Thyroid gland (tissue), 4 donors: Measurements from ENCODE around the gene ITGA8. TPM values are rescaled to one million over a fixed set of nuclear protein-coding genes. Genes with fewer than 3 reads are reported as not detected.

Source experiments
- DNase-seq, 2 donors: peaks; one replicate each; pipeline ENCODE4 v3.0.0-alpha.2; 2019
- H3K27ac ChIP-seq, 3 donors: fragments of 200-600 bp; sonication (generic); 1 replicate in 2 of 3; 2 replicates in 1 of 3; pipeline ENCODE4 v1.5.1; 2016 to 2019; ENCODE audit warnings: mild to moderate bottlenecking in 1 of 3, moderate library complexity in 1 of 3
- H3K27me3 ChIP-seq: fragments of 200-600 bp; sonication (generic); one replicate; pipeline ENCODE4 v1.5.1; 2019
- H3K36me3 ChIP-seq, 2 donors: fragments of 200-600 bp; sonication (generic); one replicate each; pipeline ENCODE4 v1.5.1; 2016 to 2019
- H3K4me1 ChIP-seq, 2 donors: fragments of 200-600 bp; sonication (generic); one replicate each; pipeline ENCODE4 v1.5.1; 2017 to 2019
- H3K4me3 ChIP-seq, 3 donors: fragments of 200-600 bp; sonication (generic); replicated peaks in 1 of 3; 1 replicate in 2 of 3; 2 replicates in 1 of 3; pipeline ENCODE4 v1.5.1; 2016; ENCODE audit warnings: mild to moderate bottlenecking in 1 of 3
- H3K9me3 ChIP-seq: fragments of 200-600 bp; sonication (generic); one replicate; pipeline ENCODE4 v1.5.1; 2017
- CTCF ChIP-seq, 6 experiments: fragments of 200-600 bp in 3 of 6; fragments of 450-650 bp in 3 of 6; sonication (generic) in 3 of 6; IDR thresholded peaks; one replicate each; pipeline ENCODE4 v1.5.1; 2016 to 2019; ENCODE audit warnings: antibody characterized with exemption in 6 of 6, mild to moderate bottlenecking in 2 of 6, inconsistent platforms in 1 of 6, moderate library complexity in 1 of 6
- POLR2A ChIP-seq, 2 donors: fragments of 450-650 bp; IDR thresholded peaks; one replicate each; pipeline ENCODE4 v1.6.1; 2017; ENCODE audit warnings: antibody characterized with exemption in 2 of 2, mild to moderate bottlenecking in 2 of 2, moderate library complexity in 1 of 2
- WGBS, 2 donors: methylation state at CpG; one replicate each; pipeline ENCODE4 v1.1.5; 2017; 5-methylcytosine and 5-hydroxymethylcytosine counted together
- intact Hi-C: fragments of 100-400 bp; cut with DNase I; formaldehyde crosslinking; loops from one replicate; pipeline ENCODE4 v1.15.1; 2023
- total RNA-seq, 4 donors: library from RNA; depleted of rRNA; stranded (reverse); fragments of >200 nt; gene quantifications; one replicate each; pipeline ENCODE4 v1.2.3, GENCODE V29; 2016

Gene ITGA8
- total RNA-seq, 4 donors from 2014 or later: 4.6 to 14.8 (median 4.9) TPM

DNA sequence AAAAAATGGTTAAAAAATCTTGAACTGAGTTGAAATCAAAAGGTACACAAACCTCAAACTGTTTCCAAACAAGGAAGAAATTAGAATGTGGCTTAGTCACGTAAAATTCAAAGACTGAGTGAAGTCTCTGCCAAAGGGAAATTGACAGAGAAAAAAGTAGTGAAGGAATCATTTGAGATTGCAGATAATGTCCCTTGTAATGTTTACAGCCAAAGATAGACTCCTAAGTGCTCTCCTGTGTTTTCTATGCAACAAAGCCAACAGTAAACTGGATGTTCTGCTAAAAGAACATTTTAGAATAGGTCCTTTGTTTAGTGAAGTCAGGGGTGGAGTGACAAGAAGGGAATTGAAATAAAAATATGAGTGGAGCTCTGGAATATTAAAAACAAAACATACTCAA lies 117.9 kb downstream of the ITGA8 start:
- no peaks in the 10 kb centered on the region for H3K36me3 ChIP-seq
- no peak overlapping the region for H3K4me3 ChIP-seq
- TF ChIP-seq CTCF (IDR thresholded peaks at IDR 0.05): no peak
- no peak for TF ChIP-seq POLR2A (IDR thresholded peaks at IDR 0.05)
- intact Hi-C loops: no loop called here
- no peaks in the 10 kb centered on the region for H3K9me3 ChIP-seq
- H3K27ac ChIP-seq: no peak overlapping the region
- H3K27me3 ChIP-seq: no peaks in the 10 kb centered on the region
- no peaks in the 10 kb centered on the region for H3K4me1 ChIP-seq
- DNase-seq: no peak
- WGBS, 2 donors: 38 to 63% methylated on average over 1 of the region's 1 CpG

GRCh38 chr10:15595260-15595659 lies 124.5 kb downstream of the ITGA8 start:
- no peaks in the 10 kb centered on the region for H3K27me3 ChIP-seq
- TF ChIP-seq CTCF (IDR thresholded peaks at IDR 0.05) (no peak), POLR2A (IDR thresholded peaks at IDR 0.05) (no peak)
- intact Hi-C loops: no loop called here
- H3K36me3 ChIP-seq: no peaks in the 10 kb centered on the region
- no peak for DNase-seq
- no peak overlapping the region for H3K27ac ChIP-seq
- no peaks in the 10 kb centered on the region for H3K4me1 ChIP-seq
- no peak overlapping the region for H3K4me3 ChIP-seq
- H3K9me3 ChIP-seq: no peaks in the 10 kb centered on the region

DNA sequence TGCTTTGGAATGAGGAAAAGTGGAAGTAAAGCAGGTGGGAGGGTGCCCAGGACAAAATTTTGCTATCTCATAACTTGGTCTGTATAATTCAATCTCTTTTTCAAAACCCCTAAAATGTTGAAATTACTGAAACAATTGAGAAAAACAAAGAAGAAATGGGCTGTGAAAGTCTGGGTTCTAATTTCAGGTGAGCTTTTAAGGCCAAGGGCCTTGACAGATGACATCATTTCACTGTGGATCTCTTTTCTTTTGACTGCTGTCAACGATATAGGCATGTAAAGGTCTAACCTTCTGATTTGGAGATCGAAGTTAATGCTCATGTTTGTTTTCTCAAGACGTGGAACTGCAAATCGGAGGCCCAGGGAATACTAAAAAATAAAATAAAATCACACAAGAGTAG lies 127.8 kb downstream of the ITGA8 start:
- TF ChIP-seq POLR2A (IDR thresholded peaks at IDR 0.05) (no peak), CTCF (IDR thresholded peaks at IDR 0.05) (no peak)
- WGBS, 2 donors: 87 to 91% methylated on average over 4 of the region's 4 CpGs
- Histone ChIP-seq H3K36me3 (no peaks in the 10 kb centered on the region), H3K4me3 (no peak overlapping the region), H3K27me3 (no peaks in the 10 kb centered on the region), H3K27ac (no peak overlapping the region), H3K9me3 (no peaks in the 10 kb centered on the region), H3K4me1 (no peaks in the 10 kb centered on the region)
- intact Hi-C loops: no loop called here
- no peak for DNase-seq

DNA sequence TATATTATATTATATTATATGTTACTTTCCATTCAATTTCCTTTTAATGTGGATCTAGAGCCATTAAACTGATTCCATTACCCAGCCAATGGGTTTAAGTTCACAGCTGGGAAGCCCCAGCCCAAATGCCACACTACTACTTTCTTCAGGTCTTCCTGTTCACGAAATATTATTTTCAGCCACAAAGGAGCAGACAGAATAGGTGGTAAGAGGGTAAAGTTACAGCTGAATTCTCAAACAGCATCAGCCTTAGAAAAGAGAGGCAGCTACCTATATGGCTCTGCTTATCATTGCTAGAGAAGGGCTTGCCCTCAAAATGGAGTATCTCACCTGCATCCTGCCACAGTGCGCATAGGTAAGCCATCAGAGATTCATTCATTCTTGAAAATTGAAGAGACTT lies 128.3 kb downstream of the ITGA8 start:
- WGBS, 2 donors: 94 to 96% methylated on average over 2 of the region's 2 CpGs
- Histone ChIP-seq H3K36me3 (no peaks in the 10 kb centered on the region), H3K9me3 (no peaks in the 10 kb centered on the region), H3K4me3 (no peak overlapping the region), H3K27me3 (no peaks in the 10 kb centered on the region), H3K27ac (no peak overlapping the region), H3K4me1 (no peaks in the 10 kb centered on the region)
- TF ChIP-seq POLR2A (IDR thresholded peaks at IDR 0.05): no peak
- no peak for TF ChIP-seq CTCF (IDR thresholded peaks at IDR 0.05)
- no peak for DNase-seq
- intact Hi-C loops: no loop called here

- no peaks in the 10 kb centered on the region for H3K27me3 ChIP-seq
- H3K27ac ChIP-seq: no peak overlapping the region
- no peak overlapping the region for H3K4me3 ChIP-seq
- intact Hi-C loops: no loop called here
- 72% methylated on average over 9 of the region's 9 CpGs for WGBS, 2 donors
- H3K9me3 ChIP-seq: no peaks in the 10 kb centered on the region
- no peak for DNase-seq
- no peaks in the 10 kb centered on the region for H3K4me1 ChIP-seq
- no peak for TF ChIP-seq CTCF (IDR thresholded peaks at IDR 0.05)
- TF ChIP-seq POLR2A (IDR thresholded peaks at IDR 0.05): no peak
- H3K36me3 ChIP-seq: no peaks in the 10 kb centered on the region
These were observed 130.8 kb downstream of the ITGA8 start for GRCh38 chr10:15588635-15589508.
